H1 (cell line): ENCODE data around the gene STARD13. TPM values are rescaled to one million over a fixed set of nuclear protein-coding genes. Genes with fewer than 3 reads are reported as not detected.
A peak's percentile ranks its signal among the peaks of the same experiment; 100 is the strongest.

Experiments
- BCL11A ChIP-seq, 2 experiments: IDR thresholded peaks; one replicate each; pipeline ENCODE4 v1.6.1; 2011; ENCODE audit warnings: low read depth in 2 of 2, low read length in 2 of 2, mild to moderate bottlenecking in 2 of 2
- CEBPB ChIP-seq: IDR thresholded peaks from 2 replicates; pipeline ENCODE4 v1.6.1; 2012; ENCODE audit warnings: low read depth, low read length
- CREB1 ChIP-seq: IDR thresholded peaks from 2 replicates; pipeline ENCODE4 v1.6.1; 2012; ENCODE audit warnings: inconsistent platforms
- HDAC2 ChIP-seq, 2 experiments: fragments of 300-600 bp in 1 of 2; sonication (generic) in 1 of 2; IDR thresholded peaks; 2 replicates each; pipeline ENCODE4 v1.6.1; 2011 to 2012; ENCODE audit warnings: low read depth in 2 of 2, low read length in 2 of 2, mild to moderate bottlenecking in 2 of 2, moderate library complexity in 2 of 2, borderline replicate concordance in 1 of 2, inconsistent platforms in 1 of 2
- JUND ChIP-seq: IDR thresholded peaks from 2 replicates; pipeline ENCODE4 v1.6.1; 2011; ENCODE audit warnings: mild to moderate bottlenecking, improper control_type of control experiment, low read length
- MAFK ChIP-seq: IDR thresholded peaks from 2 replicates; pipeline ENCODE4 v1.6.1; 2012; ENCODE audit warnings: low read depth, mild to moderate bottlenecking, improper control_type of control experiment, low read length
- NANOG ChIP-seq: IDR thresholded peaks from 2 replicates; pipeline ENCODE4 v1.6.1; 2011; ENCODE audit warnings: low read length, low read depth, mild to moderate bottlenecking, inconsistent platforms; ENCODE audit not compliant: insufficient read depth, poor library complexity, severe bottlenecking
- POLR2A ChIP-seq, 2 experiments: IDR thresholded peaks; 1 replicate in 1 of 2; 2 replicates in 1 of 2; pipeline ENCODE4 v1.6.1; 2011; ENCODE audit warnings: low read depth in 2 of 2, low read length in 2 of 2, mild to moderate bottlenecking in 2 of 2; ENCODE audit errors: control extremely low read depth in 1 of 2
- RAD21 ChIP-seq, 2 experiments: IDR thresholded peaks in 1 of 2; conservative IDR thresholded peaks in 1 of 2; 2 replicates each; pipeline ENCODE4 v1.6.1; 2011; ENCODE audit warnings: low read depth in 2 of 2, low read length in 2 of 2, improper control_type of control experiment in 1 of 2, inconsistent platforms in 1 of 2, mild to moderate bottlenecking in 1 of 2, moderate library complexity in 1 of 2
- RBBP5 ChIP-seq: IDR thresholded peaks from 2 replicates; pipeline ENCODE4 v1.7.1; 2012; ENCODE audit warnings: low read depth, mild to moderate bottlenecking, inconsistent platforms, low read length, moderate library complexity, borderline replicate concordance
- SIN3A ChIP-seq, 2 experiments: IDR thresholded peaks in 1 of 2; conservative IDR thresholded peaks in 1 of 2; 2 replicates each; pipeline ENCODE4 v1.6.1; 2011 to 2012; ENCODE audit warnings: low read length in 2 of 2, improper control_type of control experiment in 1 of 2, low read depth in 1 of 2, mild to moderate bottlenecking in 1 of 2
- SRF ChIP-seq: IDR thresholded peaks from 2 replicates; pipeline ENCODE4 v1.6.1; 2011; ENCODE audit warnings: mild to moderate bottlenecking, low read depth, low read length, moderate library complexity
- polyA plus RNA-seq, 7 experiments: library from polyadenylated mRNA; depleted of rRNA in 3 of 7; stranded (reverse) in 5 of 7; unstranded in 2 of 7; fragments of >200 nt in 5 of 7; fragments of 200-250 nt in 2 of 7; gene quantifications; 1 replicate in 5 of 7; 2 replicates in 1 of 7; 4 replicates in 1 of 7; pipeline versions ENCODE4 v1.2.1 to v1.2.3, GENCODE V29; 2011 to 2013; ENCODE audit warnings: missing spikeins in 2 of 7, mixed read lengths in 2 of 7
- total RNA-seq: library from RNA; stranded (reverse); fragmentation: NEBNext Ultra II Directional; extraction: Animal tissue kit (Norgen Biotek cat#: 25700); gene quantifications from 2 replicates; pipeline ENCODE4 v1.2.1, GENCODE V29; 2021
- TF ChIP-seq, protein P1 (sequence below), 3 experiments: IDR thresholded peaks; 1 replicate in 2 of 3; 2 replicates in 1 of 3; pipeline versions ENCODE4 v1.5.1 to v1.6.1; 2011; ENCODE audit warnings: low read length in 3 of 3, mild to moderate bottlenecking in 3 of 3, inconsistent platforms in 2 of 3, low read depth in 1 of 3, moderate library complexity in 1 of 3; ENCODE audit not compliant: insufficient read depth in 1 of 3; ENCODE audit errors: control extremely low read depth in 1 of 3

The STARD13 gene
- total and polyA plus RNA-seq, 2 of the 8 experiments (the other 6 are each of a cell fraction or from before 2014, with no cell fraction given), result 0.82 to 2.9 TPM

DNA sequence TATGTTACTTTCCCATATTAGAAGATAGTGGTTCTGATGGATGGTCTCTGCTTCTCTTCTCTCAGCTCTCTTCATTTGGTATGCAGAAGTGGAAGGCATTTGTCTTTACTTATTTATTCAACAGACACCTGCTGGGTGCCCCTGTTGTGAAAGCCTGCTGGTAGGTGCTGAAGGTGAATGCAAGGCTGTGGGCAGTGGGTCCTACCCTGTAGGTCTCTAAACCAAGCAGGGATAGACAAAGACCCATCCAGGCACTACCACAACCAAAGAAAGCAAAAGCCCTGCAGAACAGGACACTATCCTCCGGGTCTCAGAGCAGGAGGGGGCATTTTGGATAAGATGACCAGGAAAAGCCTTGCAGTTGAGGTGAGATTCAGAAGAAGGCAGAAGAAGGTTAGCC, 106.1 kb downstream of the STARD13 start (continued):
- TF ChIP-seq RAD21 (IDR thresholded peaks at IDR 0.05 in 1 of 2, conservative IDR thresholded peaks at IDR 0.05 in 1 of 2; ENCODE audit: low read depth in 2 of 2, low read length in 2 of 2) (no peak), JUND (no peak), BCL11A (IDR thresholded peaks at IDR 0.05; ENCODE audit: low read depth in 2 of 2, low read length in 2 of 2) (peak in 1 of 2 experiments; percentile 16), SIN3A (conservative IDR thresholded peaks at IDR 0.05 in 1 of 2, IDR thresholded peaks at IDR 0.05 in 1 of 2; ENCODE audit: low read depth in 1 of 2, low read length in 2 of 2) (no peak), HDAC2 (IDR thresholded peaks at IDR 0.05; ENCODE audit: borderline replicate concordance in 1 of 2, low read depth in 2 of 2, low read length in 2 of 2) (peak in 1 of 2 experiments; percentile 91; a peak in 1 of 4 replicates), POLR2A (IDR thresholded peaks at IDR 0.05; ENCODE audit: control extremely low read depth in 1 of 2, low read depth in 2 of 2, low read length in 2 of 2) (no peak), CEBPB (no peak), MAFK (no peak), SRF (no peak), RBBP5 (no peak), CREB1 (no peak), NANOG (peak; percentile 47)
- TF ChIP-seq, protein P1, sequence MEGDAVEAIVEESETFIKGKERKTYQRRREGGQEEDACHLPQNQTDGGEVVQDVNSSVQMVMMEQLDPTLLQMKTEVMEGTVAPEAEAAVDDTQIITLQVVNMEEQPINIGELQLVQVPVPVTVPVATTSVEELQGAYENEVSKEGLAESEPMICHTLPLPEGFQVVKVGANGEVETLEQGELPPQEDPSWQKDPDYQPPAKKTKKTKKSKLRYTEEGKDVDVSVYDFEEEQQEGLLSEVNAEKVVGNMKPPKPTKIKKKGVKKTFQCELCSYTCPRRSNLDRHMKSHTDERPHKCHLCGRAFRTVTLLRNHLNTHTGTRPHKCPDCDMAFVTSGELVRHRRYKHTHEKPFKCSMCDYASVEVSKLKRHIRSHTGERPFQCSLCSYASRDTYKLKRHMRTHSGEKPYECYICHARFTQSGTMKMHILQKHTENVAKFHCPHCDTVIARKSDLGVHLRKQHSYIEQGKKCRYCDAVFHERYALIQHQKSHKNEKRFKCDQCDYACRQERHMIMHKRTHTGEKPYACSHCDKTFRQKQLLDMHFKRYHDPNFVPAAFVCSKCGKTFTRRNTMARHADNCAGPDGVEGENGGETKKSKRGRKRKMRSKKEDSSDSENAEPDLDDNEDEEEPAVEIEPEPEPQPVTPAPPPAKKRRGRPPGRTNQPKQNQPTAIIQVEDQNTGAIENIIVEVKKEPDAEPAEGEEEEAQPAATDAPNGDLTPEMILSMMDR (IDR thresholded peaks at IDR 0.05; ENCODE audit: control extremely low read depth in 1 of 3, insufficient read depth in 1 of 3, low read depth in 1 of 3, low read length in 3 of 3), result no peak
